ENCODE results near the gene ANKFN1. TPM values are rescaled to one million over a fixed set of nuclear protein-coding genes. Genes with fewer than 3 reads are reported as not detected.

Gene ANKFN1
- total RNA-seq, 1 donor from 2014 or later: 0.96 TPM

DNA sequence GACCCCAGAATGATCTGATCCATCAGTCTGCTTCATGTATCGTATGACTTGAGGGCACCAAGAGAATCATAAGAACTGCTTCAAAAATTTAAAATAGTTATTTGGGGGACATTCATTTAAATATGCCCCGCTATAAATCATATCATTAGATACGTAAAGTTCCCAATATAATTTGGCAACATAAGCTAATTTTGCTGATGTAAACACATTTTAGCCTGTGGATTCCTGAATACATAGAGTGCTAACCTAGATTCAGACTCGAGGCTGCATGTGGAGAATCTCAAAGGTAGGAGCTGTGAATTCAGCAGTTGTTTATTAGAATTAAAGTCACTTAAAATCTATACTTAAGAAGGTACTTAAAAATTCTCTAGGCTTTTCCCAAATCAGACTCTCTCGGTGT is 24.9 kb downstream of the ANKFN1 start:
- Mint-ChIP-seq H3K4me3 (ENCODE audit: unreplicated experiment) (no peak overlapping the region), H3K27me3 (ENCODE audit: unreplicated experiment) (peaks cover 5% of the 10 kb centered on the region), H3K9me3 (ENCODE audit: unreplicated experiment) (no peaks in the 10 kb centered on the region), H3K36me3 (ENCODE audit: unreplicated experiment) (no peaks in the 10 kb centered on the region), H3K27ac (ENCODE audit: unreplicated experiment) (no peak overlapping the region), H3K4me1 (ENCODE audit: low read depth, unreplicated experiment) (peaks cover 24% of the 10 kb centered on the region)
- no peak for DNase-seq
- TF ChIP-seq, protein P1, sequence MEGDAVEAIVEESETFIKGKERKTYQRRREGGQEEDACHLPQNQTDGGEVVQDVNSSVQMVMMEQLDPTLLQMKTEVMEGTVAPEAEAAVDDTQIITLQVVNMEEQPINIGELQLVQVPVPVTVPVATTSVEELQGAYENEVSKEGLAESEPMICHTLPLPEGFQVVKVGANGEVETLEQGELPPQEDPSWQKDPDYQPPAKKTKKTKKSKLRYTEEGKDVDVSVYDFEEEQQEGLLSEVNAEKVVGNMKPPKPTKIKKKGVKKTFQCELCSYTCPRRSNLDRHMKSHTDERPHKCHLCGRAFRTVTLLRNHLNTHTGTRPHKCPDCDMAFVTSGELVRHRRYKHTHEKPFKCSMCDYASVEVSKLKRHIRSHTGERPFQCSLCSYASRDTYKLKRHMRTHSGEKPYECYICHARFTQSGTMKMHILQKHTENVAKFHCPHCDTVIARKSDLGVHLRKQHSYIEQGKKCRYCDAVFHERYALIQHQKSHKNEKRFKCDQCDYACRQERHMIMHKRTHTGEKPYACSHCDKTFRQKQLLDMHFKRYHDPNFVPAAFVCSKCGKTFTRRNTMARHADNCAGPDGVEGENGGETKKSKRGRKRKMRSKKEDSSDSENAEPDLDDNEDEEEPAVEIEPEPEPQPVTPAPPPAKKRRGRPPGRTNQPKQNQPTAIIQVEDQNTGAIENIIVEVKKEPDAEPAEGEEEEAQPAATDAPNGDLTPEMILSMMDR (IDR thresholded peaks at IDR 0.05; ENCODE audit: partially characterized antibody, unreplicated experiment): no peak

DNA sequence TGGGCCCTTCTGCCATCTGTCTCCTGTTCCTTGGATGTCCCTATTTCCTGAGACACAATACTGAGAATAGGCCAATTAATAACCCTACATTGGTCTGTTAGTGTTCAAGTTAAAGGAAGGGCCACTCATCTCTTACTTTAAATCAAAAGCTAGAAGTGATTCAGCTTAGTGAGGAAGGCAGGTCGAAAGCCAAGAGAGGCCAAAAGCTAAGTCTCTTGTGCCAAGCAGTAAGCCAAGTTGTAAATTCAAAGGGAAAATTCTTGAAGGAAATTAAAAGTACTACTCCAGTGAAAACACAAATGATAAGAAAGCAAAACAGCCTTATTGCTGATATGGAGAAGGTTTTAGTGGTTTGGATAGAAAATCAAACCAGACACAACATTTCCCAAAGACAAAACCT is 28.8 kb downstream of the ANKFN1 start:
- TF ChIP-seq, protein P1 (IDR thresholded peaks at IDR 0.05; ENCODE audit: partially characterized antibody, unreplicated experiment): no peak
- H3K27ac Mint-ChIP-seq (ENCODE audit: unreplicated experiment): no peak overlapping the region
- H3K4me1 Mint-ChIP-seq (ENCODE audit: low read depth, unreplicated experiment): no peaks in the 10 kb centered on the region

DNA sequence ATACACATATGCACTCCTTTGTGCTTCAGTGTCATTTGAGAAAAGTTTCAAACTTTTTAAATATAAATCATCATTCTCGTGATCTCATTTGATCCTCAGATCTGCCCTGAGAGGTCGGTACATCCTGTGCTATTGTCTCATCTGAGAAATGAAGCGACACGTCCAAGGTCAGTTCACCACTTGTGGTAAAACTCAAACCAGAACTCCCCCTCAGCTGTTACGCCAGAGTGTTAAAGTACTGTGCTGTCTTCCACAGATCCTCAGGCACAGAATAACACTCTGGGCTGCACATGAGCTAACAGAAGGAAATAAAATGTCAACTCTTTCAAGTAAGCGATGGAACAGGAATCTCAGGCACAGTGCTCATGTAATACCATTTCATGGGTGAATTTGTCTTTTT is 31.4 kb downstream of the ANKFN1 start:
- TF ChIP-seq, protein P1 (IDR thresholded peaks at IDR 0.05; ENCODE audit: partially characterized antibody, unreplicated experiment): no peak
- no peaks in the 10 kb centered on the region for H3K36me3 Mint-ChIP-seq (ENCODE audit: unreplicated experiment)

More for the DNA sequence above, 28.8 kb downstream of the ANKFN1 start:
- Mint-ChIP-seq H3K36me3 (ENCODE audit: unreplicated experiment) (no peaks in the 10 kb centered on the region), H3K4me3 (ENCODE audit: unreplicated experiment) (no peak overlapping the region), H3K27me3 (ENCODE audit: unreplicated experiment) (peaks cover 2% of the 10 kb centered on the region), H3K9me3 (ENCODE audit: unreplicated experiment) (no peaks in the 10 kb centered on the region)
- no peak for DNase-seq

DNA sequence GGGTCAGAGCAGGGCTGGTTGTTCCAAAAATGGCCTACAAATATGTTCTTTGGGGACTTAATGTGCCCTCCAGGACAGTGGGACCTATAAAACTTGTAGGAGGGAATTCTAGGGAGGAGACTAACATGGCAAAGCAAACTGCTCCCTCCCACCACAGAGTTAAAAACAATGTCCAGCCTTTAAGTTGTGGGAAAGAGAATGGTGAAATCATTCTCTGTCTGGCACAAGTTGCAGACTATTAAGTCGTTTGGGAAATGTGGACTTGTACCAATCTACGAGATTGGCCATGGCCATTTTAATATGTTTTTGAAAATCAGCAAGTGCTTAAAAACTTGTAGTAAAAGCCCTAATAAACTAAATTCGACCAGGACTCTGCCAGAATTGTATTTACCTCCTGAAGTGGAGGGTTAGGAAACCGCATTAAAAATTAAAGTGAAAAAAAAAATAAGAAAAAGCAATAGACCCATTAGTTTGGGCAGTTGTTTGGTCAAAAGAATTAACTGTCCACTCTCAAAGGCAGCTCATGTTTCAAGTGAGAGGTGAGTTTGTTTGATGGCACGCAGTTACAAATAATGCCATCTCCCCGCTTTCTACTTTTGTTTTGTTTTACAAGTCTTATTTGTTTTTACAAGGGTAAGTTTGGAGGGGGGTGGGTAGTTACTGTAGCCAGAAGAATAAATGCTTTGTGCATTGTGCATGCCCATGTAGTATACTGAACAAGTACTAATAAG is 32.4 kb downstream of the ANKFN1 start:
- Mint-ChIP-seq H3K4me3 (ENCODE audit: unreplicated experiment) (no peak overlapping the region), H3K36me3 (ENCODE audit: unreplicated experiment) (no peaks in the 10 kb centered on the region), H3K4me1 (ENCODE audit: low read depth, unreplicated experiment) (no peaks in the 10 kb centered on the region), H3K9me3 (ENCODE audit: unreplicated experiment) (no peaks in the 10 kb centered on the region), H3K27ac (ENCODE audit: unreplicated experiment) (no peak overlapping the region), H3K27me3 (ENCODE audit: unreplicated experiment) (no peaks in the 10 kb centered on the region)
- no peak for DNase-seq
- TF ChIP-seq, protein P1 (IDR thresholded peaks at IDR 0.05; ENCODE audit: partially characterized antibody, unreplicated experiment): no peak

More for the DNA sequence above, 31.4 kb downstream of the ANKFN1 start:
- H3K9me3 Mint-ChIP-seq (ENCODE audit: unreplicated experiment): no peaks in the 10 kb centered on the region
- peaks cover 2% of the 10 kb centered on the region for H3K27me3 Mint-ChIP-seq (ENCODE audit: unreplicated experiment)
- DNase-seq: no peak
- no peak overlapping the region for H3K27ac Mint-ChIP-seq (ENCODE audit: unreplicated experiment)
- H3K4me1 Mint-ChIP-seq (ENCODE audit: low read depth, unreplicated experiment): no peaks in the 10 kb centered on the region
- H3K4me3 Mint-ChIP-seq (ENCODE audit: unreplicated experiment): no peak overlapping the region

DNA sequence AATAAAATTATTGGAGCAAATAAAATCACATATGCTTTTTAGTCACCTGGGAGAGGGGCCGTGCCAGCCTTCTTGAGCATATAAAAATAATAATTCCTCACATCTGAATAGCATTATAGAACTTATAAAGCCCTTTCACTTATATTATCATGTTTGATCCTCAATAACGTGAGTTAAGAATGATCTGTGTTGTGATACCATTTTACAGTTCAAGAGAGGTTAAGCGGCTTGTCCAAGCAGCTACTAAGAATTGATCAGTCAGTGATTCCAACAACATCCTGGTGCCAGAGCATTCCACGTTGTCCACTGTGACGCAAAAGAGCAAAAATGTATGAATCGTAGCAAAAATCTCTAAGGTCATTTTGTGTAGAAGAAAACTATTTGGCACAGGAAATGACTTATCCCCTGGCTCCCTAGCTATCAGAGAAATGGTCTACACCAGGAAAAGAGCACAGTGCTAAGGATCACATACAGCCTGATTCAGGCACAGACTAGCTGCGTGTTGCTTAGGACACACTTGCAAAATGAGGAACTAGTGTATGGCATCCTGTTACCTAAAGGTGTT is 33.0 kb downstream of the ANKFN1 start:
- H3K4me3 Mint-ChIP-seq (ENCODE audit: unreplicated experiment): no peak overlapping the region
- H3K36me3 Mint-ChIP-seq (ENCODE audit: unreplicated experiment): no peaks in the 10 kb centered on the region
- no peaks in the 10 kb centered on the region for H3K9me3 Mint-ChIP-seq (ENCODE audit: unreplicated experiment)
- no peak overlapping the region for H3K27ac Mint-ChIP-seq (ENCODE audit: unreplicated experiment)
- H3K27me3 Mint-ChIP-seq (ENCODE audit: unreplicated experiment): no peaks in the 10 kb centered on the region
- TF ChIP-seq, protein P1 (IDR thresholded peaks at IDR 0.05; ENCODE audit: partially characterized antibody, unreplicated experiment): no peak
- no peaks in the 10 kb centered on the region for H3K4me1 Mint-ChIP-seq (ENCODE audit: low read depth, unreplicated experiment)
- DNase-seq: no peak
